Stomach (tissue), 4 donors: ENCODE measurements around the gene CHCHD6.

Source experiments
- POLR2AphosphoS5 ChIP-seq, 3 donors: sonication (generic); formaldehyde crosslinking; IDR thresholded peaks; one replicate each; pipeline ENCODE4 v1.6.1; 2016; ENCODE audit warnings: antibody characterized with exemption in 3 of 3
- TF ChIP-seq, protein P1 (sequence below), 7 experiments: fragments of 450-650 bp in 4 of 7; fragments of 200-600 bp in 3 of 7; sonication (generic) in 3 of 7; IDR thresholded peaks; one replicate each; pipeline ENCODE4 v1.5.1; 2016 to 2019; ENCODE audit warnings: antibody characterized with exemption in 7 of 7, control low read depth in 2 of 7, mild to moderate bottlenecking in 1 of 7

DNA sequence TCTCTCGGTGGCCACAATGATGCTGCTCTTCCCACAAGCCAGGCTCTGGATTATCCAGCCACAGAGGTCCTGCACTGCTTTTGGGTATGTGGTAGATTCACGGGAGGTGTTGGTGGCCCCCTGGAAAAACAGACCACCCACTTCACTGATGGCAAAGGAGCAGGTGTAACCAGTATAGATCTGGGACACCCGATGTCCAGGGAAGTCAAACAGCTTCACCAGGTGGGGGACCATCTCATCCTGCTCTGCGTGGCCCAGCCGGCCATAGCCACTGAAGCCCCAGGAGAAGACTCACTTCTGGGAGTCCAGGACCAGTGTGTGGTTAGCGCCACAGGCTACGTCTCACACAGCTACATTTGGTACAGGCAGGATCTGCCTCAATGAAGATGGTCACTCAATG lies 62.6 kb downstream of the CHCHD6 start:
- TF ChIP-seq, protein P1, sequence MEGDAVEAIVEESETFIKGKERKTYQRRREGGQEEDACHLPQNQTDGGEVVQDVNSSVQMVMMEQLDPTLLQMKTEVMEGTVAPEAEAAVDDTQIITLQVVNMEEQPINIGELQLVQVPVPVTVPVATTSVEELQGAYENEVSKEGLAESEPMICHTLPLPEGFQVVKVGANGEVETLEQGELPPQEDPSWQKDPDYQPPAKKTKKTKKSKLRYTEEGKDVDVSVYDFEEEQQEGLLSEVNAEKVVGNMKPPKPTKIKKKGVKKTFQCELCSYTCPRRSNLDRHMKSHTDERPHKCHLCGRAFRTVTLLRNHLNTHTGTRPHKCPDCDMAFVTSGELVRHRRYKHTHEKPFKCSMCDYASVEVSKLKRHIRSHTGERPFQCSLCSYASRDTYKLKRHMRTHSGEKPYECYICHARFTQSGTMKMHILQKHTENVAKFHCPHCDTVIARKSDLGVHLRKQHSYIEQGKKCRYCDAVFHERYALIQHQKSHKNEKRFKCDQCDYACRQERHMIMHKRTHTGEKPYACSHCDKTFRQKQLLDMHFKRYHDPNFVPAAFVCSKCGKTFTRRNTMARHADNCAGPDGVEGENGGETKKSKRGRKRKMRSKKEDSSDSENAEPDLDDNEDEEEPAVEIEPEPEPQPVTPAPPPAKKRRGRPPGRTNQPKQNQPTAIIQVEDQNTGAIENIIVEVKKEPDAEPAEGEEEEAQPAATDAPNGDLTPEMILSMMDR (IDR thresholded peaks at IDR 0.05) = no peak
- TF ChIP-seq POLR2AphosphoS5 (IDR thresholded peaks at IDR 0.05) = no peak
